HEK293 (cell line): ENCODE results near the gene C11orf71.

Source experiments
- SETDB1 ChIP-seq: IDR thresholded peaks from one replicate; pipeline ENCODE4 v1.6.1; 2017; ENCODE audit warnings: mild to moderate bottlenecking, low read length, moderate library complexity, mixed read lengths; ENCODE audit not compliant: insufficient read length
- TCF7L2 ChIP-seq: IDR thresholded peaks from 2 replicates; pipeline ENCODE4 v1.6.1; 2011; ENCODE audit warnings: low read depth, mild to moderate bottlenecking, inconsistent platforms, low read length, moderate library complexity, borderline replicate concordance
- ZNF175 ChIP-seq: fragments of 450-650 bp; formaldehyde crosslinking; IDR thresholded peaks from 2 replicates; pipeline ENCODE4 v1.5.1; 2016; ENCODE audit warnings: missing biosample characterization, missing genetic modification characterization
- ZNF266 ChIP-seq: fragments of 450-650 bp; formaldehyde crosslinking; IDR thresholded peaks from 2 replicates; pipeline ENCODE4 v1.5.1; 2016; ENCODE audit warnings: missing biosample characterization, missing genetic modification characterization, low read depth
- TF ChIP-seq, protein P1 (sequence below): fragments of 450-650 bp; formaldehyde crosslinking; IDR thresholded peaks from 2 replicates; pipeline ENCODE4 v1.5.1; 2016; ENCODE audit warnings: missing biosample characterization, missing genetic modification characterization
- TF ChIP-seq, protein P2 (sequence below): fragments of 450-650 bp; formaldehyde crosslinking; IDR thresholded peaks from 2 replicates; pipeline ENCODE4 v1.5.0; 2017; ENCODE audit warnings: missing biosample characterization, missing genetic modification characterization, borderline replicate concordance

DNA sequence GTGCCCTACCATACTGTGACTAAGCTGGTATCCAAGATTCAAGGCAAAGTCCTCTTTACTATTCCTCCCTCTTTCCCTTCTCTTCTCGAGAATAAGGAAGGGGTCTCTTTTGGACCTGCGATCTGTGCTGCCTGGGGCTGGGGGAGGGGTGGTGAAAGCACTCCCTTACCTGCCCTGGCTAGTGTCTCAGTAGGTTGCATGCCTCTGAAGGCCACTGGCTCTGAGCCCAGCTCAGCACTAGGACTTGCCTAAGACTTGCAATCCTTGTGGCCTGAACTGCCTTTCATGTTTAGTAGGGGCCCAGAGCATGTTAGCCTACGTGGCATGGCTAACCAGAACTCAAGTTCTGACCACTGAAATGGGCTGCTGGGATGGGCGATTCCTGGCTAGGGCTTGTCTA is 26.0 kb upstream of the C11orf71 start:
- TF ChIP-seq ZNF266 (tag by site-specific recombination): no peak
- no peak for TF ChIP-seq ZNF175 (tag by site-specific recombination)
- TF ChIP-seq, protein P1, sequence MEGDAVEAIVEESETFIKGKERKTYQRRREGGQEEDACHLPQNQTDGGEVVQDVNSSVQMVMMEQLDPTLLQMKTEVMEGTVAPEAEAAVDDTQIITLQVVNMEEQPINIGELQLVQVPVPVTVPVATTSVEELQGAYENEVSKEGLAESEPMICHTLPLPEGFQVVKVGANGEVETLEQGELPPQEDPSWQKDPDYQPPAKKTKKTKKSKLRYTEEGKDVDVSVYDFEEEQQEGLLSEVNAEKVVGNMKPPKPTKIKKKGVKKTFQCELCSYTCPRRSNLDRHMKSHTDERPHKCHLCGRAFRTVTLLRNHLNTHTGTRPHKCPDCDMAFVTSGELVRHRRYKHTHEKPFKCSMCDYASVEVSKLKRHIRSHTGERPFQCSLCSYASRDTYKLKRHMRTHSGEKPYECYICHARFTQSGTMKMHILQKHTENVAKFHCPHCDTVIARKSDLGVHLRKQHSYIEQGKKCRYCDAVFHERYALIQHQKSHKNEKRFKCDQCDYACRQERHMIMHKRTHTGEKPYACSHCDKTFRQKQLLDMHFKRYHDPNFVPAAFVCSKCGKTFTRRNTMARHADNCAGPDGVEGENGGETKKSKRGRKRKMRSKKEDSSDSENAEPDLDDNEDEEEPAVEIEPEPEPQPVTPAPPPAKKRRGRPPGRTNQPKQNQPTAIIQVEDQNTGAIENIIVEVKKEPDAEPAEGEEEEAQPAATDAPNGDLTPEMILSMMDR (tag by site-specific recombination): no peak
- TF ChIP-seq, protein P2, sequence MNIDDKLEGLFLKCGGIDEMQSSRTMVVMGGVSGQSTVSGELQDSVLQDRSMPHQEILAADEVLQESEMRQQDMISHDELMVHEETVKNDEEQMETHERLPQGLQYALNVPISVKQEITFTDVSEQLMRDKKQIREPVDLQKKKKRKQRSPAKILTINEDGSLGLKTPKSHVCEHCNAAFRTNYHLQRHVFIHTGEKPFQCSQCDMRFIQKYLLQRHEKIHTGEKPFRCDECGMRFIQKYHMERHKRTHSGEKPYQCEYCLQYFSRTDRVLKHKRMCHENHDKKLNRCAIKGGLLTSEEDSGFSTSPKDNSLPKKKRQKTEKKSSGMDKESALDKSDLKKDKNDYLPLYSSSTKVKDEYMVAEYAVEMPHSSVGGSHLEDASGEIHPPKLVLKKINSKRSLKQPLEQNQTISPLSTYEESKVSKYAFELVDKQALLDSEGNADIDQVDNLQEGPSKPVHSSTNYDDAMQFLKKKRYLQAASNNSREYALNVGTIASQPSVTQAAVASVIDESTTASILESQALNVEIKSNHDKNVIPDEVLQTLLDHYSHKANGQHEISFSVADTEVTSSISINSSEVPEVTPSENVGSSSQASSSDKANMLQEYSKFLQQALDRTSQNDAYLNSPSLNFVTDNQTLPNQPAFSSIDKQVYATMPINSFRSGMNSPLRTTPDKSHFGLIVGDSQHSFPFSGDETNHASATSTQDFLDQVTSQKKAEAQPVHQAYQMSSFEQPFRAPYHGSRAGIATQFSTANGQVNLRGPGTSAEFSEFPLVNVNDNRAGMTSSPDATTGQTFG (tag by site-specific recombination): no peak
- TF ChIP-seq TCF7L2: no peak
- TF ChIP-seq SETDB1: no peak
